PC-3 (cell line): ENCODE results near the gene DUOX2. TPM values are rescaled to one million over a fixed set of nuclear protein-coding genes. Genes with fewer than 3 reads are reported as not detected.

Experiments used
- ATAC-seq: fragments of 200-7000 bp; cut with Tn5 transposase; 2 replicates; pipeline ENCODE4 v1.9.1; 2020; ENCODE audit warnings: mild to moderate bottlenecking, moderate library complexity
- BruUV-seq: library from RNA; stranded (reverse); fragments of 400-500 nt; replicated peaks from 2 replicates; lab custom pipeline; 2021; lab: Mats Ljungman, UMichigan
- CTCF ChIA-PET: fragments of 300-600 bp; sonication (Branson Sonifier 250); formaldehyde crosslinking; loops from one replicate; lab custom pipeline; 2022; ENCODE audit warnings: antibody characterized with exemption; lab: Charles Lee
- POLR2A ChIA-PET: fragments of 300-600 bp; sonication (Branson Sonifier 250); formaldehyde crosslinking; loops from one replicate; lab custom pipeline; 2022; ENCODE audit warnings: antibody characterized with exemption; ENCODE audit not compliant: unreplicated experiment; lab: Charles Lee
- DNase-seq: peaks from one replicate; pipeline ENCODE4 v3.0.0-alpha.2; 2015
- H2AFZ ChIP-seq: fragments of 300-600 bp; sonication (generic); 2 replicates; pipeline ENCODE4 v1.6.0; 2016; ENCODE audit warnings: antibody characterized with exemption, low read length
- H3F3A ChIP-seq: fragments of 300-600 bp; sonication (generic); one replicate; pipeline ENCODE4 v1.6.0; 2017; ENCODE audit warnings: antibody characterized with exemption, low read length, control low read depth, mild to moderate bottlenecking; ENCODE audit not compliant: unreplicated experiment
- H3K27ac ChIP-seq: fragments of 300-600 bp; sonication (generic); 2 replicates; pipeline ENCODE4 v1.5.1; 2016; ENCODE audit warnings: mild to moderate bottlenecking, low read length
- H3K27me3 ChIP-seq: fragments of 300-600 bp; sonication (generic); 2 replicates; pipeline ENCODE4 v1.6.1; 2016; ENCODE audit warnings: low read length, mixed read lengths
- H3K36me3 ChIP-seq: fragments of 300-600 bp; sonication (generic); 2 replicates; pipeline ENCODE4 v1.6.1; 2016; ENCODE audit warnings: low read depth, mixed run types, low read length, mixed read lengths
- H3K4me1 ChIP-seq: fragments of 300-600 bp; sonication (generic); 2 replicates; pipeline ENCODE4 v1.5.1; 2016; ENCODE audit warnings: low read length; ENCODE audit not compliant: insufficient read depth
- H3K4me2 ChIP-seq: fragments of 300-600 bp; sonication (generic); 2 replicates; pipeline ENCODE4 v1.6.0; 2016; ENCODE audit warnings: low read length
- H3K4me3 ChIP-seq: fragments of 300-600 bp; sonication (generic); 2 replicates; pipeline ENCODE4 v1.5.1; 2016; ENCODE audit warnings: mild to moderate bottlenecking, low read length, mixed read lengths
- H3K79me2 ChIP-seq: fragments of 300-600 bp; sonication (generic); 2 replicates; pipeline ENCODE4 v1.6.1; 2017; ENCODE audit warnings: low read length, mixed read lengths
- H3K9ac ChIP-seq: fragments of 300-600 bp; sonication (generic); 2 replicates; pipeline ENCODE4 v1.6.0; 2016; ENCODE audit warnings: mild to moderate bottlenecking, low read length
- H3K9me2 ChIP-seq: fragments of 300-600 bp; sonication (generic); replicated peaks from 2 replicates; pipeline ENCODE4 v1.6.1; 2016; ENCODE audit warnings: mixed run types, low read length, mixed read lengths
- H3K9me3 ChIP-seq: fragments of 300-600 bp; sonication (generic); 2 replicates; pipeline ENCODE4 v1.6.1; 2016; ENCODE audit warnings: low read length, mixed read lengths
- H4K20me1 ChIP-seq: fragments of 300-600 bp; sonication (generic); 2 replicates; pipeline ENCODE4 v1.6.1; 2016; ENCODE audit warnings: low read length, mixed read lengths
- EZH2 ChIP-seq: fragments of 300-600 bp; sonication (generic); IDR thresholded peaks from one replicate; pipeline ENCODE4 v1.6.1; 2017; ENCODE audit warnings: antibody characterized with exemption, mild to moderate bottlenecking, low read length; ENCODE audit not compliant: unreplicated experiment
- EZH2phosphoT487 ChIP-seq: fragments of 300-600 bp; sonication (generic); IDR thresholded peaks from 2 replicates; pipeline ENCODE4 v1.6.1; 2018; ENCODE audit warnings: mild to moderate bottlenecking, antibody characterized with exemption, low read length, borderline replicate concordance
- intact Hi-C: fragments of 100-400 bp; cut with micrococcal nuclease; formaldehyde crosslinking; loops from 2 replicates; pipeline ENCODE4 v1.9.0; 2023
- total RNA-seq: library from RNA; depleted of rRNA; stranded (reverse); fragments of >200 nt; gene quantifications from 2 replicates; pipeline ENCODE4 v1.2.3, GENCODE V29; 2014
- TF ChIP-seq, protein P1 (sequence below): fragments of 300-600 bp; sonication (generic); conservative IDR thresholded peaks from 2 replicates; pipeline ENCODE4 v1.5.1; 2017; ENCODE audit warnings: antibody characterized with exemption, low read depth, mild to moderate bottlenecking, low read length

Gene DUOX2
- total RNA-seq, 1 experiment from 2014 or later, result not detected

DNA sequence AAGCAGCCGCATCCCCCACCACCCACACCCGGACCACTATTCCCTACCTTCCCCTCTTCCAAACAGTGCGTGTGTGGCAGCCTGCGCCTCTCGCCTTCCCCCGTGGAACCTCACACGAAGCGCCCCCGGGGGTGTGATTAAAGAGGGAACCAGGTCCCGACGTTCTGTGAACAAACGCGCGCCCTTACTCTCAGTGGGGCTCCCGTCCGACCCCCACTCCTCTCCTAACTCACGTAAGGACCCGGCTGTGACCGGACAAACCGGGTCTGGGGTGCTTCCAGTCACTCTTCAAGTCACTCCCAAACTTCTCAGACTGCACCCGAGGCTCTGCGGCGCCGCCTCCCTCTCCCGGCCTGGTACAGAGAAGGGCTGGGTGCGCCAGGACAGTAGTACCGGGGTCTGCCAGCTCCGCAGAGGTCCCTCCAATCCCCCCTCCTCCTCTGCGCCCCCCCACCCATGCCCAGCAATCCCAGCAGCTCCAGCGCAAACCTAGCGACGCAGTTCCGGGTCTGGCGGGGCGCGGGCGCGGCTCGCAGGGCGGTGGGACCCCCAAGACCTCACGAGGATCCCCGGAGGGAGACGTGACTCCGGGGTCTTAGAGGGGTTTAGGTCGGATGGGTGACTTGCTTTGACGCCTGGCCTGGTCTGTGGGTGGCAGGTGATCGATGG, 15.1 kb upstream of the DUOX2 start:
- DNase-seq, result no peak
- no peaks in the 10 kb centered on the region for H4K20me1 ChIP-seq
- H3K27me3 ChIP-seq, result no peaks in the 10 kb centered on the region
- CTCF ChIA-PET, result no interaction called here
- no peak overlapping the region for H3K4me3 ChIP-seq
- no peak for ATAC-seq
- POLR2A ChIA-PET, result no interaction called here
- no peak overlapping the region for H3K9ac ChIP-seq
- H3K4me2 ChIP-seq, result no peak overlapping the region
- BruUV-seq, result no TSS peak
- no peaks in the 10 kb centered on the region; the same call in 1 of the 2 replicates for H3K4me1 ChIP-seq
- intact Hi-C loops, result loop anchor here (10.0 kb wide), 2 partner anchors 76 to 164 kb away; no protein-coding TSS in a partner anchor
- TF ChIP-seq, protein P1, sequence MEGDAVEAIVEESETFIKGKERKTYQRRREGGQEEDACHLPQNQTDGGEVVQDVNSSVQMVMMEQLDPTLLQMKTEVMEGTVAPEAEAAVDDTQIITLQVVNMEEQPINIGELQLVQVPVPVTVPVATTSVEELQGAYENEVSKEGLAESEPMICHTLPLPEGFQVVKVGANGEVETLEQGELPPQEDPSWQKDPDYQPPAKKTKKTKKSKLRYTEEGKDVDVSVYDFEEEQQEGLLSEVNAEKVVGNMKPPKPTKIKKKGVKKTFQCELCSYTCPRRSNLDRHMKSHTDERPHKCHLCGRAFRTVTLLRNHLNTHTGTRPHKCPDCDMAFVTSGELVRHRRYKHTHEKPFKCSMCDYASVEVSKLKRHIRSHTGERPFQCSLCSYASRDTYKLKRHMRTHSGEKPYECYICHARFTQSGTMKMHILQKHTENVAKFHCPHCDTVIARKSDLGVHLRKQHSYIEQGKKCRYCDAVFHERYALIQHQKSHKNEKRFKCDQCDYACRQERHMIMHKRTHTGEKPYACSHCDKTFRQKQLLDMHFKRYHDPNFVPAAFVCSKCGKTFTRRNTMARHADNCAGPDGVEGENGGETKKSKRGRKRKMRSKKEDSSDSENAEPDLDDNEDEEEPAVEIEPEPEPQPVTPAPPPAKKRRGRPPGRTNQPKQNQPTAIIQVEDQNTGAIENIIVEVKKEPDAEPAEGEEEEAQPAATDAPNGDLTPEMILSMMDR, result no peak
- H2AFZ ChIP-seq, result no peak overlapping the region
- no peaks in the 10 kb centered on the region for H3K36me3 ChIP-seq
- H3K9me2 ChIP-seq, result no peaks in the 10 kb centered on the region
- no peaks in the 10 kb centered on the region for H3K79me2 ChIP-seq
- no peaks in the 10 kb centered on the region for H3F3A ChIP-seq
- no peak overlapping the region for H3K27ac ChIP-seq
- H3K9me3 ChIP-seq, result no peaks in the 10 kb centered on the region

DNA sequence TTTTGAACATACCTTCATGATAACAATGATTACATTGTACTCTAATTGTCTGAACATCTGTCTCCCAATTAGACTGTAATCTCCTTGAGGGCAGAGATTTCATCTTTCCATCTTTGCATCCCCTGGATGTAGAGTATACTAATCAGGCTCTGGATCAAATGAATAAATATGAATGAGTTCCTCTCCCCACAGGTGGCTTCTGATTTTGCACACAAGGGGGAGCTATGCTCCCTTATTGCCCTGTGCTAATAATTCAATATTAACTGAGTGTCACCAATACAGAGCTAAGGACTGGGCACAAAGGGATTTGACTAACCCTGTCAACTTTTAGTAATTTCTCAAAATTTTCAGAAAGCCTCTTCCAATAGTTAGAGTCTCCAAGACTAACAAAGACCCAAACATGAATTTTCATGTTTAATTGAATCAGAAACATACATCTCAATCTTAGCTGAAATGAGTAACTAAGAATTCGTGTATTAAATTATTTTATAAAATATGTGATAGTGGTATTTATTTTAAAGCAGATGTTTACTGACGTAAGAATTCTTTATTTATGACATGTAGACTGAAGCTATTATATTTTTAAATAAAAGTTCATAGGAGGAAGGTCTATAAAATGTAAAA, 12.7 kb upstream of the DUOX2 start:
- Histone ChIP-seq H3K9me2 (no peaks in the 10 kb centered on the region), H2AFZ (no peak overlapping the region), H3K27me3 (no peaks in the 10 kb centered on the region), H3K79me2 (no peaks in the 10 kb centered on the region), H3K9ac (no peak overlapping the region), H3K27ac (no peak overlapping the region), H3K9me3 (no peaks in the 10 kb centered on the region), H3F3A (no peaks in the 10 kb centered on the region), H4K20me1 (no peaks in the 10 kb centered on the region), H3K36me3 (no peaks in the 10 kb centered on the region), H3K4me3 (no peak overlapping the region), H3K4me2 (no peak overlapping the region), H3K4me1 (peaks cover 15% of the 10 kb centered on the region)
- no TSS peak for BruUV-seq
- intact Hi-C loops, result loop anchor here (2.0 to 10.0 kb wide), 4 partner anchors 36 to 162 kb away; no protein-coding TSS in a partner anchor
- TF ChIP-seq, protein P1, result peak; percentile 96
- no peak for TF ChIP-seq EZH2phosphoT487
- CTCF ChIA-PET, result interaction anchor here (0.6 to 1.7 kb wide), 9 partner anchors 9 to 150 kb away, joined by 3 to 27 read pairs (median 7); no protein-coding TSS in a partner anchor
- DNase-seq, result peak; percentile 76
- POLR2A ChIA-PET, result no interaction called here
- ATAC-seq, result peak; percentile 60

DNA sequence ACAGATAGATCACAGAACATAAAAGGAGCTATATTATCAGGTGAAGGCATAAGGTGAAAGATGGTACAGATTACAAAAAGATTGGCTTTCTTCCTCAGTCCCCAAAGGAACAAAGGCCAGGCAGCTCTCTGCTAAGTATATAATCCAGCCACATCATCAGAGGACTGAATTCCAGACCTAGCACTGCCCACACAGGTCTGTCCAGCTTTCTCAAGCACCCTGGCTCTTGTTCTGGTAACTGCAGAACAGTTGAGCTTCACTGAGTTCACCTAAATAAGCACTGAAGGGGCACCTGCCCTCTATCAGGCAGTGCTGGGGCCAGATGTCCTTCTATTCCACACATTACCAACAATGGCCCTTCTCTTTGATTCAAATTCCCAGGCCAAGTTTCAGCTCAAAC, 9.4 kb upstream of the DUOX2 start:
- Histone ChIP-seq H3K79me2 (no peaks in the 10 kb centered on the region), H3K9me2 (no peaks in the 10 kb centered on the region), H4K20me1 (no peaks in the 10 kb centered on the region), H3K4me1 (peaks cover 17% of the 10 kb centered on the region), H3K4me2 (no peak overlapping the region), H3F3A (no peaks in the 10 kb centered on the region), H3K4me3 (no peak overlapping the region), H3K9ac (no peak overlapping the region), H3K27me3 (no peaks in the 10 kb centered on the region), H3K9me3 (no peaks in the 10 kb centered on the region), H3K36me3 (no peaks in the 10 kb centered on the region), H3K27ac (no peak overlapping the region), H2AFZ (no peak overlapping the region)
- DNase-seq (peak; percentile 16), ATAC-seq (no peak)
- BruUV-seq, result no TSS peak
- ChIA-PET CTCF (no interaction called here), POLR2A (no interaction called here)
- TF ChIP-seq EZH2 (no peak), EZH2phosphoT487 (no peak)
- TF ChIP-seq, protein P1, result no peak
- intact Hi-C loops, result loop anchor here (10.0 kb wide), 2 partner anchors 81 to 159 kb away; no protein-coding TSS in a partner anchor
